ENCODE data around the gene EIF3L. TPM values are rescaled to one million over a fixed set of nuclear protein-coding genes. Genes with fewer than 3 reads are reported as not detected.

The EIF3L gene
- total RNA-seq, 1 experiment from 2014 or later, result 290 TPM

GRCh38 chr22:37904572-37905533 is 55.6 kb downstream of the EIF3L start:
- peak; percentile 32 for DNase-seq (ENCODE audit: extremely low read depth, low read depth)

- DNase-seq (ENCODE audit: extremely low read depth, low read depth), result peak; percentile 36
Observed at GRCh38 chr22:37905534-37906363, 56.5 kb downstream of the EIF3L start, which contains the start of gene MICALL1. TSS of gene MICALL1 (plus strand) at chr22:37906297. CDS start at chr22:37906423, 126 bp downstream.

GRCh38 chr22:37906364-37907008 is 57.3 kb downstream of the EIF3L start:
- DNase-seq (ENCODE audit: extremely low read depth, low read depth), result no peak

- DNase-seq (ENCODE audit: extremely low read depth, low read depth), result no peak
Observed at GRCh38 chr22:37907036-37907954, 58.1 kb downstream of the EIF3L start.

DNA sequence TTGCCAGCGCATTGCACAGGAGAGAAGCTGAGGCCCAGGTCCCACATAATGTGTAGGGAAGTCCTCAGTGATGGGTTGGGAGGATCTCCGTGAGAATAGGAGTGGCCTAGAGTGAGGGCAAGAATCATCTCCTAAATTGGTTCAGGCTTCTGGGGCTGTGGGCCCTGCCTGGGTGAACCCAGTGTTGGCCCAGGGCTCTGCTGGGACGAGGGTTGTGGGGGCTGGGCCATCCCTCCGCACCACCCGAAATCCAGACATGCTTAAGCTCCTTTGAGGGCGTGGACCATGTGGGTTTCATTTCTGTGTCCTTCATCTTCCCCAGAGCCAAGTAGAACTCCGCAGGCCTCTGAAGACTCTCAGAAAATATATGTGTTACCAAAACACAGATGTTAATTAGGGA is 60.5 kb downstream of the EIF3L start:
- no peak for DNase-seq (ENCODE audit: extremely low read depth, low read depth)

DNA sequence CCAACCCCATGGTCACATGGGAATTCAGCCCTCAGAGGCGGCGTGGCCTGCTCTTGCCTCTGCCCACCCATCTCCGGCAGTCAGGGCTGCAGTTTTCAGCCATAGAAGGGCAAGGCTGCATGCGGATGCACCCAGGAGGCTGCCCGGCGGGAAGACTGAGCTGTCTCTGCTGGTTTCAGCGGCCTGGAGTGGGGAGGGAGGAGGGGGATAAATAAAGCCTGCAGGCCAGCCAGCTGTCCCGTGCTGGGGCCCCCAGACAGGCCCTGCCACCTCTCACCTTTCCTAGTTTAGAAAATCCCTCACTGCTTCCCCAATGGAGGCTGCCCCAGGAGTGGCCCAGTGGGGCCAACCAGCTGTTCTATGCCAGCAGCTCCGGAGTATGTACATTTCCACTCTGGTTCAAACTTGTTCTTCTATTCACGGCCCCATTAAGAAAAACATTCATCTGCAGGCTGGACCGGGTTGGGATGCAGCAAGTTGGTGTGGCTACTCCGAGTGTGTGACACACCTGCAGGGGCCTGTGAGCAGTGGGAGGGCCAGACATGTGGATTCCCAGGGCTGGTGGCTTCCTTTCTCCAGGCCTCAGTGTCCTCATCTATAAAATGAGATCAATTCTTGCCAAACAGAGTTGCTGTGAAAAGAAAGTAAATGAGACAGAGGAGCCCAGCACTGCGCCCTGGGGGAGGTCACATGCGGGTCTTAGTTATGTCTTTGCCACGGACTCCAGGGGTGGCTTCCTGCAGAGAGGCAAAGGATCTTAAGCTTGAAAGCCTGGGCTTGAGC is 61.9 kb downstream of the EIF3L start:
- no peak for DNase-seq (ENCODE audit: extremely low read depth, low read depth)

GRCh38 chr22:37911697-37912096 is 62.5 kb downstream of the EIF3L start:
- no peak for DNase-seq (ENCODE audit: extremely low read depth, low read depth)

DNA sequence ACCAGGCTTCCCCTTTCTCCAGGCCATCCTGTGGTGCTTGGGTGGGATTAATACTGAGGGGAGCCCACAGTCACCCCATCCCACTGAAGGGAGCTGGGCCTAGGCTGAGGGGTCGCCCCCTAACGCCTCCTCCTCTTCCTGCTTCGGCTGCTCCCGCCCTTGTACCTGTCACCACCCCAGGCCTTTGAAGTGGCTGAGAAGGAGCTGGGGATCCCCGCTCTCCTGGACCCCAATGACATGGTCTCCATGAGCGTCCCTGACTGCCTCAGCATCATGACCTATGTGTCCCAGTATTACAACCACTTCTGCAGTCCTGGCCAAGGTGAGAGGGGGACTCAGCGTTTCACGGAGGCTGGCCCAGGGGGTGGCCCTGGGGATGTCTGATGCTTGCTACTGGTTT is 63.0 kb downstream of the EIF3L start:
- DNase-seq (ENCODE audit: extremely low read depth, low read depth), result no peak

DNA sequence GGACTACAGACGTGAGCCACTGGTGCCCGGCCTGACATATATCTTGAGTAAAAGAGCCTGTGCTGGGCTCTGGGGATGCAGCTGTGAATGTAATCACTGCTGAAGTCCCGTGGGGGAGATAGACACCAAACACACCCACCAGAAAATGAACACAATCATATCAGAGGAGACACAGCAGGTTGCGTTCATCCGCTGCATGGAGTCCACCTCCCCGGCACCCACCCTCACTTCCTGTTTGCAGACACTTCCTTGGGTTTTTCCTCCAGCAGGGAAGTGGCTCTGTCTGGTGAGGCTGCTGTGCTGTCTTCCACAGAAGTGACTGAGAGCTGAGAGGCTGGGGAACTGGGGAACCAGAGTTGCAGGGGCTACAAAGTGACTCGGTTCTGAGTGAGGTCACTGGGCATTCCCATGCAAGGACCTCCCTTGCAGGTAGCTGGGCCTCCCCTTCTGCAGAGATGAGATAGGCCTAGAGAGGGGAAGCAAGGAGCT is 64.1 kb downstream of the EIF3L start:
- no peak for DNase-seq (ENCODE audit: extremely low read depth, low read depth)

DNA sequence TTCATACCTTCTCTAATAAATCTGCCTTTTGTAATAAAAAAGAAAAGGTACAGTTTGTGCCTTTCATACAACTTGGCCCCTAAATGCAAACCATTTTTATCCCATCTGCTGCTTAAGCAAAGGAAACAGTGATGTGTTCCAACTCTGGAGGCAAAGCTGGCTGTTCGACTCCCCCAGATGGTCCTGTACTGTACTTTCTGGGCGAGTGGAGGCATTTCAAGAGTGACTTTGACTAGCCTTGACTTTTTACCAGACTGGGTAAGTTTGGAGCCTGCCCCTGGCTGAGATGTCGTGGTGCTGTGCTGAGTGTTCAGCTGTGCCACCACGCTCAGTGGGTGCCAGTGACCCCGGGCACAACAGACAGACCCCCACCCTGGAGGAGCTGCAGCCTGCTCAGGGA is 67.1 kb downstream of the EIF3L start:
- DNase-seq (ENCODE audit: extremely low read depth, low read depth), result no peak

DNA sequence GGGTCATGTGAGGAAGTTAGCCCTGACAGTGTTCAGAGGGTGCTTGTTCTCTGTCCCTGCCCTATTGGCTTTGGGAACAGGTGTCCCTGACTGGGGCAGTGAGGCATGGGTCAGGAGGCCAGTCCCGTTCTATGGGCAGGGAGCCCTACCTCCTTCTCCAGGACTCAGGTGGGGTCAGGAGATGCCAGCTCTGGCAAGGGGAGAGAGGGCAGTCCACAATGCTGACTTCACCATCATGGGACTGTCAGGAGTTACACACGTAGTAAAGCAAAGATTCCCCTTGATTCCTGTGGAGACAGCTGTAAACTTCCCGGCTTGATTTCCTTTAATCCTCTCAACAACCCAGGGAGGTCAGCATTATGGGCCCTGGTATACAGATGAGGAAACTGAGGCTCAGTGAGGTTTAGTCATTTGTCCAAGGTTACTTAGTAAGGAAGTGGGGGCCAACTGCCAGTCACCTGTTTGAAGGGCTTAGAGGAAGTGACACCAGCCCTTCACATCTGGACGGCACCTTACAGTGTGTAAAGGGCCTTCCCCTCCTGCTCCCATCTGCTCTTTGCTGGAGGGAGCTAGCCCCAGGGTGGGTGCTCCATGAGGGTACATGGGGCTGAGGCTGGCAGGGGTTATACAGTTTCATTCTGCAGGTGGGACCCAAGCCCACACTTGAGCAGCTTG is 68.8 kb downstream of the EIF3L start:
- DNase-seq (ENCODE audit: extremely low read depth, low read depth), result no peak

GRCh38 chr22:37918580-37919270 is 69.5 kb downstream of the EIF3L start:
- DNase-seq (ENCODE audit: extremely low read depth, low read depth), result no peak

GRCh38 chr22:37920126-37920525 is 70.9 kb downstream of the EIF3L start:
- DNase-seq (ENCODE audit: extremely low read depth, low read depth), result no peak

GRCh38 chr22:37922191-37922590 is 73.0 kb downstream of the EIF3L start:
- DNase-seq (ENCODE audit: extremely low read depth, low read depth), result no peak

- no peak for DNase-seq (ENCODE audit: extremely low read depth, low read depth)
Observed at GRCh38 chr22:37923927-37924326, 74.7 kb downstream of the EIF3L start.

DNA sequence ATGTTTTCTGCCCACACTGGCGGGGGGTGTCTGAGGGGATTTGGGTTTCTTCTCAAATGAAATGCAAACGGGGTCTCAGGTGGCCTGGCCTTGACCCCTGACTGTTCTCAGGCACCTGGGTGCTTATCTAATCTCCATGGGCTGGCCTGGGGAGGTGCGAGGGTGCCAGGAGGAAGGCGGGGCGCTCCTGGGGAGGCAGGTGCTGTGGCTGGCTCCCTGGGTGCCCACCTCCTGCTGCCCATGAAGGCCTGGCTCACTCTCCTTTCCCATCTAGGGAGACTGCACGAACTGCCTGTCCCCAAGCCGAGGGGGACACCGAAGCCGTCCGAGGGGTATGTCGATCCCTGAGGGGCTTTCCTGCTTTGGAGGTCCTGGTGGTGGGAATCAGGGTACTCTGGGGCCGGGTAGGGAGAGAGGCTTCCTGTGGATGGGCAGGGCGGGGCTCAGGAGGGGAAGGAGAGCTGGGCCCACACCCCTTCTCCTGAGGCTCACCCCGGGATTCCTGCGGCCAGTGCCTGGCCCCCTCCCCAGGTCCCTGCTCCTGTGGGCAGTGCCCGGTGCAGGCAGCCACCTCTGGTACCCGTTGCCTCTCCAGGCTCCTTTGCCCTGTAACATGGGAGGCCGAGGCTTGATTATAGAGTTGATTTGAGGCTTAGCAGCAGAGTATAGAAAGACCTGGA is 75.3 kb downstream of the EIF3L start:
- DNase-seq (ENCODE audit: extremely low read depth, low read depth), result no peak

GRCh38 chr22:37925330-37925729 is 76.1 kb downstream of the EIF3L start:
- DNase-seq (ENCODE audit: extremely low read depth, low read depth), result no peak
